ENCODE results near the gene ARID1B.

The ARID1B gene

GRCh38 chr6:157218371-157219198 lies 441.4 kb downstream of the ARID1B start:
- Histone ChIP-seq H3K27me3 (ENCODE audit: control insufficient read depth in 1 of 2, insufficient read depth in 2 of 2, low read length in 2 of 2) (no peaks in the 10 kb centered on the region), H3K27ac (ENCODE audit: low read depth, low read length) (no peak overlapping the region), H3K4me1 (ENCODE audit: control insufficient read depth in 1 of 2, insufficient read depth in 2 of 2, low read length in 2 of 2) (peaks cover 4 to 5% of the 10 kb centered on the region in 2 donors), H3K9ac (ENCODE audit: low read depth in 1 of 2, low read length in 2 of 2) (no peak overlapping the region), H3K36me3 (ENCODE audit: control insufficient read depth in 1 of 2, insufficient read depth in 2 of 2, low read length in 2 of 2) (no peaks in the 10 kb centered on the region), H3K9me3 (ENCODE audit: control insufficient read depth in 1 of 2, low read length in 2 of 2) (no peaks in the 10 kb centered on the region), H3K4me3 (ENCODE audit: low read depth in 1 of 2, low read length in 2 of 2) (no peak overlapping the region)

DNA sequence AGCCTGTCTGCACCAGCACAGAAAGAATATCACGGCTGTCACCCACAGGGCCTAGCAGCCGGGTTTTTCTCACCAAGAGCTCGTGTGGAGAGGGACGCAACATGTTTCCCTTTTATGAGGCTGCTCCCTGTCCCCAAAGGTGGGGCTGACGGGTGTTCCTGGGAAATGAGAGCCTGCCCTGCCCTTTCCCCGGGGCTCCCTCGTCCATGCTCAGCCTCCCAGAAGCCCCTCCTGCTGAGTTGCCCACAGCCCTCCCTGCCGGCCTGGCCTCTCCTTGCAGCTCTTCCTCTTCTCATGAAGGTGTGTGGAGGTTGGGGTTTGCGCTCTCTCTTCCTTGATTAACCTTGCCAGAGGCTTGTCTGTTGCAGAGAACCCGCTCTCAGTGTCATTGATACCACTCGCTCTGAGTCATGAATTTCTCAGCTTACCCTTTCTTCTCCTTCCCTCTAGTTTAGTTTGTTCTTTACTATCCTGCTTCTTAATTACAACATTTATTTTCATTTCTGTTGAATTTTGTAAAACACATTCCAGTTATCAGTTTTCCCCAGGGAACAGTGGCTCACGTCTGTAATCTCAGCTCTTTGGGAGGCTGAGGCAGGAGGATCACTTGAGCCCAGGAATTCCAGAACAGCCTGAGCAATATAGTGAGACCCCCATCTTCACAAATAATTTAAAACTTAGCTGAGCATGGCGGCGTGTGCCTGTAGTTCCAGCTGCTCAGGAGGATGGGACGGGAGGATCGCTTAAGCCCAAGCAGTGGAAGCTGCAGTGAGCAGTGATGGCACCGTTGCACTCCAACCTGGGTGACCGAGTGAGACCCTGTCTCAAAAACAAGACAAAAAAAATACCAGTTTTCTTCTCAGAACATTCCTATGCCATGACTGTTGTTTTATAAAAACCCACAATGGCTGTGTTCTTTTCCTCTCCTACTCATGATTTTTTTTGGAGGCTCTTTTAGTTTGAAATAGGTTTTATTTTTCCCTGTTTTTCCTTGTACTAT lies 442.3 kb downstream of the ARID1B start:
- no peaks in the 10 kb centered on the region for H3K9me3 ChIP-seq (ENCODE audit: control insufficient read depth in 1 of 2, low read length in 2 of 2)
- H3K4me1 ChIP-seq (ENCODE audit: control insufficient read depth in 1 of 2, insufficient read depth in 2 of 2, low read length in 2 of 2) = peaks cover 4 to 5% of the 10 kb centered on the region in 2 donors
- H3K27ac ChIP-seq (ENCODE audit: low read depth, low read length) = no peak overlapping the region
- no peak overlapping the region for H3K4me3 ChIP-seq (ENCODE audit: low read depth in 1 of 2, low read length in 2 of 2)
- no peaks in the 10 kb centered on the region for H3K27me3 ChIP-seq (ENCODE audit: control insufficient read depth in 1 of 2, insufficient read depth in 2 of 2, low read length in 2 of 2)
- H3K36me3 ChIP-seq (ENCODE audit: control insufficient read depth in 1 of 2, insufficient read depth in 2 of 2, low read length in 2 of 2) = no peaks in the 10 kb centered on the region
- H3K9ac ChIP-seq (ENCODE audit: low read depth in 1 of 2, low read length in 2 of 2) = no peak overlapping the region

GRCh38 chr6:157220485-157220884 lies 443.3 kb downstream of the ARID1B start:
- no peaks in the 10 kb centered on the region for H3K27me3 ChIP-seq (ENCODE audit: control insufficient read depth in 1 of 2, insufficient read depth in 2 of 2, low read length in 2 of 2)
- no peaks in the 10 kb centered on the region for H3K36me3 ChIP-seq (ENCODE audit: control insufficient read depth in 1 of 2, insufficient read depth in 2 of 2, low read length in 2 of 2)
- peak overlapping the region; percentile 65 to 71 for H3K4me3 ChIP-seq (ENCODE audit: low read depth in 1 of 2, low read length in 2 of 2)
- H3K27ac ChIP-seq (ENCODE audit: low read depth, low read length) = no peak overlapping the region
- H3K9me3 ChIP-seq (ENCODE audit: control insufficient read depth in 1 of 2, low read length in 2 of 2) = no peaks in the 10 kb centered on the region
- peaks cover 4 to 5% of the 10 kb centered on the region in 2 donors for H3K4me1 ChIP-seq (ENCODE audit: control insufficient read depth in 1 of 2, insufficient read depth in 2 of 2, low read length in 2 of 2)
- H3K9ac ChIP-seq (ENCODE audit: low read depth in 1 of 2, low read length in 2 of 2) = no peak overlapping the region

GRCh38 chr6:157221049-157221816 lies 444.1 kb downstream of the ARID1B start:
- Histone ChIP-seq H3K4me3 (ENCODE audit: low read depth in 1 of 2, low read length in 2 of 2) (peak overlapping the region; percentile 65 to 71), H3K36me3 (ENCODE audit: control insufficient read depth in 1 of 2, insufficient read depth in 2 of 2, low read length in 2 of 2) (no peaks in the 10 kb centered on the region), H3K9me3 (ENCODE audit: control insufficient read depth in 1 of 2, low read length in 2 of 2) (no peaks in the 10 kb centered on the region), H3K9ac (ENCODE audit: low read depth in 1 of 2, low read length in 2 of 2) (peak overlapping the region; percentile 19 to 70), H3K4me1 (ENCODE audit: control insufficient read depth in 1 of 2, insufficient read depth in 2 of 2, low read length in 2 of 2) (peaks cover 4 to 5% of the 10 kb centered on the region in 2 donors), H3K27ac (ENCODE audit: low read depth, low read length) (no peak overlapping the region), H3K27me3 (ENCODE audit: control insufficient read depth in 1 of 2, insufficient read depth in 2 of 2, low read length in 2 of 2) (no peaks in the 10 kb centered on the region)

GRCh38 chr6:157221817-157222175 lies 444.6 kb downstream of the ARID1B start:
- Histone ChIP-seq H3K9ac (ENCODE audit: low read depth in 1 of 2, low read length in 2 of 2) (no peak overlapping the region), H3K4me1 (ENCODE audit: control insufficient read depth in 1 of 2, insufficient read depth in 2 of 2, low read length in 2 of 2) (peaks cover 4 to 5% of the 10 kb centered on the region in 2 donors), H3K36me3 (ENCODE audit: control insufficient read depth in 1 of 2, insufficient read depth in 2 of 2, low read length in 2 of 2) (no peaks in the 10 kb centered on the region), H3K4me3 (ENCODE audit: low read depth in 1 of 2, low read length in 2 of 2) (peak overlapping the region in 1 of 2 donors; percentile 71), H3K27me3 (ENCODE audit: control insufficient read depth in 1 of 2, insufficient read depth in 2 of 2, low read length in 2 of 2) (no peaks in the 10 kb centered on the region), H3K27ac (ENCODE audit: low read depth, low read length) (no peak overlapping the region), H3K9me3 (ENCODE audit: control insufficient read depth in 1 of 2, low read length in 2 of 2) (no peaks in the 10 kb centered on the region)

DNA sequence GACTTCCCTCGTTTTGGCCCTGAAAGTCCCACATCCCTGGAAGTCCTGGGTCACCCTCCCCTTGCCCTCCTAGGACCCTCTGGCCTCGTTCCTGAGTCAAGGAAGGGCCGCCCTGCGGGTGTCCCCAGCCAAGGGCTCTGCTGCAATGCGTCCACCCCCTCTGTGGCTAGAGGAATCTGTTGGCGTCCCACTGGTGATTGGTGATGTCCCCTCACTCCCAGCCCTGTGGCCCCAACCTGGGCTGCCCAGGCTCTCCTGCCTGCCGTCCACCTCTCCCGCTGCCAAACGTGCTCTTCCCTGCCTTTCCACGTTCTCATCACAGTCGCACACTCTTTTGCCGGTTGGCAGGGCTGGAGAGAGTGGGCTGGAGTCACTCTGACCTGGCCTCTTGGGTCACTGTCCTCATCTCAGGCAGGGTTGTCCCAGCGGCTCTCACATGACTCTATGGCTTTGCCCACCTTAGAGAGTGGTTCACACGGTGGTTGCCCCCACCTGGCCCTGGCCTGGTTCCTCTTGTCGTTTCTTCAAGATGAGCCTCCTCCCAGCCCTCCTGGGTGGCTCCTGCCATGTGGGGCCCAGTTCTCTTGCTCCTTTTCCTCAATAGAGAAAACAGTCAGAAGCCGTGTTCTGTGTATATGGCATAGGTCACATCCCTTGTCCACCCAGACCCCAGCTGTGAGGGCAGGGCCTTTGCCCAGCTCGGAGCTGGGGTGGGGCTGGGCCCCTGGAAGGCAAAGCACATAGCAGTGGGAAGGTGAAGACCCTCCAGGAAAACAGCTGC lies 445.2 kb downstream of the ARID1B start:
- no peaks in the 10 kb centered on the region for H3K27me3 ChIP-seq (ENCODE audit: control insufficient read depth in 1 of 2, insufficient read depth in 2 of 2, low read length in 2 of 2)
- H3K36me3 ChIP-seq (ENCODE audit: control insufficient read depth in 1 of 2, insufficient read depth in 2 of 2, low read length in 2 of 2) = no peaks in the 10 kb centered on the region
- peaks cover 4 to 5% of the 10 kb centered on the region in 2 donors for H3K4me1 ChIP-seq (ENCODE audit: control insufficient read depth in 1 of 2, insufficient read depth in 2 of 2, low read length in 2 of 2)
- H3K9me3 ChIP-seq (ENCODE audit: control insufficient read depth in 1 of 2, low read length in 2 of 2) = no peaks in the 10 kb centered on the region
- H3K27ac ChIP-seq (ENCODE audit: low read depth, low read length) = no peak overlapping the region
- no peak overlapping the region for H3K4me3 ChIP-seq (ENCODE audit: low read depth in 1 of 2, low read length in 2 of 2)
- H3K9ac ChIP-seq (ENCODE audit: low read depth in 1 of 2, low read length in 2 of 2) = no peak overlapping the region

- Histone ChIP-seq H3K36me3 (ENCODE audit: control insufficient read depth in 1 of 2, insufficient read depth in 2 of 2, low read length in 2 of 2) (no peaks in the 10 kb centered on the region), H3K4me3 (ENCODE audit: low read depth in 1 of 2, low read length in 2 of 2) (no peak overlapping the region), H3K9ac (ENCODE audit: low read depth in 1 of 2, low read length in 2 of 2) (no peak overlapping the region), H3K27me3 (ENCODE audit: control insufficient read depth in 1 of 2, insufficient read depth in 2 of 2, low read length in 2 of 2) (no peaks in the 10 kb centered on the region), H3K27ac (ENCODE audit: low read depth, low read length) (no peak overlapping the region), H3K9me3 (ENCODE audit: control insufficient read depth in 1 of 2, low read length in 2 of 2) (no peaks in the 10 kb centered on the region), H3K4me1 (ENCODE audit: control insufficient read depth in 1 of 2, insufficient read depth in 2 of 2, low read length in 2 of 2) (peaks cover 4 to 5% of the 10 kb centered on the region in 2 donors)
Measured at GRCh38 chr6:157223021-157223430, 445.8 kb downstream of the ARID1B start.

DNA sequence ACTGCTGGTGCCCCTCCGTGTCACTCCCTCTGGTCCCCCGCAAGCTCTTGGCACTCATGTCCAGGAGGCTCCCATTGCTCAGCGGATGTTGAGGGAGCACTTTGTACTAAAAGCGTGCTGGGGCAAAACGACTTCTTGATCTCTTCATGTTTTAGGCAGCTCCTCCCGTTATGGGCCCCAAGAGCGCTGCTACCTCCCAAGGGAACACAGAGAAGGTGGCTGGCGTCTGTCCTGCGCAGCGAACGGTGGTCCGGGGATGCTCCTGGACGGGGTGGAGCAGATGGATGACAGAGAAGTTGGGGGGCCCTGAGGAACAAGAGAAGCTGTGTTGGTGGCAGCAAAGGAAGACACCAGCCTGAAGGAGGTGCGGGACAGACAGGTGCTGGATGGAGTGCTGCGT lies 446.3 kb downstream of the ARID1B start:
- H3K27ac ChIP-seq (ENCODE audit: low read depth, low read length) = no peak overlapping the region
- no peaks in the 10 kb centered on the region for H3K36me3 ChIP-seq (ENCODE audit: control insufficient read depth in 1 of 2, insufficient read depth in 2 of 2, low read length in 2 of 2)
- no peaks in the 10 kb centered on the region for H3K9me3 ChIP-seq (ENCODE audit: control insufficient read depth in 1 of 2, low read length in 2 of 2)
- no peak overlapping the region for H3K4me3 ChIP-seq (ENCODE audit: low read depth in 1 of 2, low read length in 2 of 2)
- H3K9ac ChIP-seq (ENCODE audit: low read depth in 1 of 2, low read length in 2 of 2) = no peak overlapping the region
- H3K4me1 ChIP-seq (ENCODE audit: control insufficient read depth in 1 of 2, insufficient read depth in 2 of 2, low read length in 2 of 2) = peaks cover 4 to 5% of the 10 kb centered on the region in 2 donors
- H3K27me3 ChIP-seq (ENCODE audit: control insufficient read depth in 1 of 2, insufficient read depth in 2 of 2, low read length in 2 of 2) = no peaks in the 10 kb centered on the region

- no peak overlapping the region for H3K9ac ChIP-seq (ENCODE audit: low read depth in 1 of 2, low read length in 2 of 2)
- no peaks in the 10 kb centered on the region for H3K9me3 ChIP-seq (ENCODE audit: control insufficient read depth in 1 of 2, low read length in 2 of 2)
- no peak overlapping the region for H3K27ac ChIP-seq (ENCODE audit: low read depth, low read length)
- H3K4me1 ChIP-seq (ENCODE audit: control insufficient read depth in 1 of 2, insufficient read depth in 2 of 2, low read length in 2 of 2) = peaks cover 4 to 5% of the 10 kb centered on the region in 2 donors
- no peaks in the 10 kb centered on the region for H3K27me3 ChIP-seq (ENCODE audit: control insufficient read depth in 1 of 2, insufficient read depth in 2 of 2, low read length in 2 of 2)
- H3K36me3 ChIP-seq (ENCODE audit: control insufficient read depth in 1 of 2, insufficient read depth in 2 of 2, low read length in 2 of 2) = no peaks in the 10 kb centered on the region
- no peak overlapping the region for H3K4me3 ChIP-seq (ENCODE audit: low read depth in 1 of 2, low read length in 2 of 2)
Measured at GRCh38 chr6:157224178-157224950, 447.2 kb downstream of the ARID1B start.
